A172 (cell line): Measurements from ENCODE around the gene CCL20. TPM values are rescaled to one million over a fixed set of nuclear protein-coding genes. Genes with fewer than 3 reads are reported as not detected.
"Not testable (repeated sequence)": the region's sequence is repeated elsewhere in the genome, so short reads cannot be mapped to it uniquely, and the experiment has no call there.

Experiments
- DNase-seq: peaks from one replicate; pipeline ENCODE4 v3.0.0-alpha.2; 2015; ENCODE audit warnings: low spot score
- total RNA-seq: library from RNA; depleted of rRNA; stranded (reverse); fragments of >200 nt; shearing (Covaris generic); gene quantifications from 2 replicates; pipeline ENCODE4 v1.2.3, GENCODE V29; 2014; rRNA removed

CCL20 gene, protein sequence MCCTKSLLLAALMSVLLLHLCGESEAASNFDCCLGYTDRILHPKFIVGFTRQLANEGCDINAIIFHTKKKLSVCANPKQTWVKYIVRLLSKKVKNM
- total RNA-seq: not detected in 2 replicates

DNA sequence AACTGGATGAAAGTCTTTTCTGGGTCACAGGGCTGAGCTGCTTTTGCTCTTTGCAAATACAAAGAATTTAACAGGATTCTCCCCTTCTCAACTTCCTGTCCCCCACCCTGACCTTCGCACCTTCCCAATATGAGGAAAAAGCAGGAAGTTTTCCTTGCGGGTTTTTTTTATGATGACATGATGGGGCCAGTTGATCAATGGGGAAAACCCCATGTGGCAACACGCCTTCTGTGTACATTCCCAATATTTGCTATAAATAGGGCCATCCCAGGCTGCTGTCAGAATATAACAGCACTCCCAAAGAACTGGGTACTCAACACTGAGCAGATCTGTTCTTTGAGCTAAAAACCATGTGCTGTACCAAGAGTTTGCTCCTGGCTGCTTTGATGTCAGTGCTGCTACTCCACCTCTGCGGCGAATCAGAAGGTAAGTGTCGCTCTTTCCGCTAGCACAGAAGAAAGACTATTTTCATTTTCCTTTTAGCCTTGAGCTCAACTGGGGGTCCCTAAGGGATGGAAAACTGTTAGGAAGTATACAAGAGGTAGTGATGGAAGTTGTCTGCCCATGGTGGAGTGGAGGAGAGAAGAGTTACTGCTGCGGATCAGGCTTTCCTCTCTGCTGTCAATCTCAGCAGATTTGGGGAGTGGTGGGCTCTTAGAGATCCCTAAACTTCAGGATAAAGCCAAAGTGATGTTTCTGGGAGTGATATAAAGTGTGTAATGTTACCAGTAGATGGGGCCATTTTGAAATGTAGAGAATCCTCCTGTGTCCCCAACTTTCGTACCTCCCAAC lies at the start of gene CCL20:
CCL20 (plus strand) TSS at position 281 of the 792 bp plus-strand sequence; CDS start at position 351, 70 bp downstream.
- no peak for DNase-seq

- no peak for DNase-seq
Observed at GRCh38 chr2:227765788-227766372, 47.8 kb upstream of the CCL20 start.

GRCh38 chr2:227766373-227766883 lies 47.2 kb upstream of the CCL20 start:
- DNase-seq: peak; percentile 72

DNA sequence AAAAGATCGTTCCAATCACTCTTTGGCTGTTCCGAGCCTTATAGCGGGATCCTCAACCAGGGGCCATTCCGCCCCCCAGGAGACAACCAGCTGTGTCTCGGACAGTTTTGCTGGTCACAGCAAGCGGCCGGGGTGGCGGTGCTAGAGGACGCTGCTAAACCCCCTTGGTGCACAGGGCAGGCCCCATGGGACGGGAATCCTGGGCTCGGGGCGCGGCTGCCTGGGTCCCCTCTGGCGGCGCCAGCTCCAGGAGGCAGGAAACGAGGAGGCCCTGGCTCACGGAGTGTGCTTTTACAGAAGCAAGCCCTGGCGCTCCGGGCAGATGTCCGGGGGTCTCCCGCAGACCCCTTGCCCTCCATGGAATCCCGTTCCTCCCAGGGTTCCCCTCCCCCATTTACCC lies 45.8 kb upstream of the CCL20 start:
- no peak for DNase-seq

DNA sequence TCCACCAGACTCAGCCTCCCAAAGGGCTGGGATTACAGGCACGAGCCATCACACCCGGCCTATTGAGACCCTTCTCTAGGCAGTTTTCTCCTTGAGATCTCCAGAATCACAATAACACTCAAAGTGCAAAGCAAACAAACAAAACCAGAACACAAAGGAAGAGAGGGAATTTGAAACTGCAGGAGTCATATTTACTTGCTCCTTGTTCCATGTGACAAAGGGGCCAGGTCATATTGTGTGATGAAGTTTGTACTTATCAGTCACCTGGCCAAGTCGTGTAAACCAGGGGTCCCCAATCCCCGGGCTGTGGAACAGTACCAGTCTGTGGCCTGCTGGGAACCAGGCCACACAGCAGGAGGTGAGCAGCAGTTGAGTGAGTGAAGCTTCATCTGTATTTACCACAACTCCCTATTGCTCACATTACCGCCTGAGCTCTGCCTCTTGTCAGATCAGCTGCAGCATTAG lies 41.4 kb upstream of the CCL20 start:
- DNase-seq: no peak

DNA sequence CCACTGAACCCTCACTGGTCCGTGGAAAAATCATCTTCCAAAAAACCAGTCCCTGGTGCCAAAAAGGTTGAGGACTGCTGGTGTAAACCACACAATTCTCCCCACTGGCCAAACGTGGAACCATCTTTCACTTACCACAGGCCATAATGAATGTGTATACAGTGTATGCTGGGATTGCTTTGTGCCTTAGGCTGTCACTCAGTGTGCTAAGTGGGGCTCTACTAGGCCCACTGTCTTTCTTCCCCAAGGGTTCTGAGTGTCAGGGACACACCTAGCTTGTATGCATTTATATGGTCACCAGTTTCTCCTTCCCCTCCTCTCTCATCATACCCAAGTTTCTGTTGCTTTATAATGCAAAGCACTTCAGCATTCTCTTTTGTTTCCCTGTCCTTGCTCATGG lies 40.7 kb upstream of the CCL20 start:
- no peak for DNase-seq

DNA sequence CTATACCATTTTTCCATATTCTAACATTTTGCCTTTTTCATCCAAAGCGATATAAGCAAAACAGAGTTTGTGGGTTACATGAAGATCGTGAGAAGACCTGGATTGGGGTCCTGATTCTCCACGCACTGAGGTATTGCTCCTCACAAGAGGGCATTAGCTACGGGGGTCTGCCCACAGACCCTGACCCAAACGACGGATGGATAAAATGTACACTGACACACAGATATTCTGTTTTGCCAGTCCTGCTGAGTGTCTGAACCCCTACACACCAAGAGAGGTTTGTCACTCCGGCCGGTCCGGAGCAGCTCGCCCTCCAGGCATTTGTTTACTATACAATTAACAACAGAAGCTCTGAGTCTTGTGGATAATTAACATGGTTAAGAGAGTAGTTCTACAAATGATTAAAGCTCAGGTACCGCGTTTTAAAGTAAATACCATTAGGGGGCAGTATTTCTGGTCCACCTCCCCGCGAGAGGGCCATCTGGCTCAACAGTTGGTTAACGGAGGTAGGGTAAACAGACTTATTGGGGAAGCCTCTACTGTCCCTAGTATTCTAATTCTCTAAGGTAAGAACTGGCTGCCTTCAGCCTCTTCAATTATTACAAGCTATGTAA lies 39.5 kb upstream of the CCL20 start:
- peak; percentile 13 for DNase-seq

DNA sequence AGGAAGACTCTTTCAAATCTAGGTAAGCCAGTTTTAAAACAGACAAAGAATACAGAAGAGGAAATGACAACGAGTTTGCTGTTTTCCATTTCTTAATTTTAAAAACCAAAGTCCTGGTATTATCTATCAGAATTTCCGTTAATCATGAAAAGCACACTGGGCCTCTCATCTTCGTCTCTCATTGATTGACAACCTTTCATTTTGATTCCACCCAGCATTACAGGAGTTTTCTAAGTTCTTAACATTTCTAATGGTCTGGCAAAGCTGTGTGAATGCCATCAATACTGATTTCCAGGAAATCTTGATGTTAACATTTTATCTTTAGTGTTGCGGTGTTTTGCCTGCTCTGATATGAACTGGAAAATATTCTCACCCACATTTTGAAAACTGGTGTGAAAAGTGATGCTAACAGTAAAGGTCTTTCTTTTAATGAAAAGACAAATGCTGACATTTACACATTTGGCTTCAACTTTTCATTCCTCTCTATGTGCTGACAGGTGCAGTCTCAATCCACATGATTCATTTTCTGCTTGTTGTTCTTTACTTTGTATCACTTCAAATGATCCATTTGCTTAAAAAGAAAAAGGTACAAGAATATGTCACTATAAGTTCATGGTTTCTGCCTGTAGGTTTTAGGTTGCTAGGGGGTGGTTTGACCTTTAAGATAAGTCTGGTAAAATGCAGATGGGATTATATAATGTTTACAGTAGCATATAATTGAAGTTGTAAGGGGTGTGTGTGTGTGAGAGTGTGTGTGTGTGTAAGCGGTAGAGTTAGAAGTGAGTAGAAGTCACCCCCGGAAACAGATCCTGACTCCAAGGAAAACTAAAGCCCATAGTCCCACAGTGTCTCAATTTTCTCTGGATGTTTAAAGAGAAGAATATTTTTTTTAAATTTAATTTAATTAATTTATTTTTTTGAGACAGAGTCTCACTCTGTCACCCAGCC lies 38.5 kb upstream of the CCL20 start:
- no peak for DNase-seq

DNA sequence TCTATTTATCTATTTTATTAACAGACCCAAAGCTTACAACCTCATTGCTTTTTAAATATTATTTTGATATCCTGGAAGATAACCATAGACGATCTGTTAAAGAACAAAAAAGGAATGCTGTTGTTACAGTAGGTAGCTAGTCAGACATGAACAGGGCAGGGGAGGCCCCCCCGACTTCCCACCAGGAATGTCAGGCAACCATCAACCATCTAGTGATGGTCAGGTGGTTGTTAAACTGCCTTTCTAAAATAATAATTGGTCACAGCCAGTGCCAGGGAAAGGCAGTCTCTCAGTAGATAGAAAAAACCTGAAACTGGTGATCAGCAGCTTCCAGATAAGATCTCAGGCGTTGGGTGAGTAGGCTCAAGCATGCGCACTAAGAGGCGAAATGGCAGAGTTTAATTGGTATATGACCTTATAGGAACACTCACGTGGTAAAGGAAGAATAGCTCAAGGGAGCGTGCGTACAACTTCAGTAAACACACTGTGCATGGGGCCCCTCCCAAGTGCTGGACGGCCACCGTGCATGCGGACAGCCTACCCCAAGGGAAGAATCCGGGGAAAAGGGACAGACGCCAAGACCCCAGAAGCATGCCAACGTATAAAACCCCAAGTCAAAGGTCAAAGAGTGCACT lies 32.5 kb upstream of the CCL20 start:
- DNase-seq: no peak

- DNase-seq: no peak
Observed at GRCh38 chr2:227781841-227782240, 31.8 kb upstream of the CCL20 start.

DNA sequence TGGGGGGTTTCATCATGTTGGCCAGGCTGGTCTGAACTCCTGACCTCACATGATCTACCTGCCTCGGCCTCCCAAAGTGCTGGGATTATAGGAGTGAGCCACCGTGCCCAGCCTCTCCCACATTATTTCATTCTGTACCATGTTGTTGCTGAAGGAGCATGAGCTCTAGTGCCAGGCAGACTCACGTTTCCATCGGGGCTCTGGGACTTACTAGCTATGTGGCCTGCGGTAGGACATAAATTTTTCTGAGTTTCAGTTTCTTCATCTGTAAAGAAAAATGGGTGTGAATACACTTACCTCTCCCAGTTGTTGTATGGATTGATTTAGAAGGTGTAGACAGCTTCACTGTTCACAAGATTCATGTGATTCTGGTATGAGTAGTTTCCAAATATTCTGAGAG lies 30.8 kb upstream of the CCL20 start:
- no peak for DNase-seq

DNA sequence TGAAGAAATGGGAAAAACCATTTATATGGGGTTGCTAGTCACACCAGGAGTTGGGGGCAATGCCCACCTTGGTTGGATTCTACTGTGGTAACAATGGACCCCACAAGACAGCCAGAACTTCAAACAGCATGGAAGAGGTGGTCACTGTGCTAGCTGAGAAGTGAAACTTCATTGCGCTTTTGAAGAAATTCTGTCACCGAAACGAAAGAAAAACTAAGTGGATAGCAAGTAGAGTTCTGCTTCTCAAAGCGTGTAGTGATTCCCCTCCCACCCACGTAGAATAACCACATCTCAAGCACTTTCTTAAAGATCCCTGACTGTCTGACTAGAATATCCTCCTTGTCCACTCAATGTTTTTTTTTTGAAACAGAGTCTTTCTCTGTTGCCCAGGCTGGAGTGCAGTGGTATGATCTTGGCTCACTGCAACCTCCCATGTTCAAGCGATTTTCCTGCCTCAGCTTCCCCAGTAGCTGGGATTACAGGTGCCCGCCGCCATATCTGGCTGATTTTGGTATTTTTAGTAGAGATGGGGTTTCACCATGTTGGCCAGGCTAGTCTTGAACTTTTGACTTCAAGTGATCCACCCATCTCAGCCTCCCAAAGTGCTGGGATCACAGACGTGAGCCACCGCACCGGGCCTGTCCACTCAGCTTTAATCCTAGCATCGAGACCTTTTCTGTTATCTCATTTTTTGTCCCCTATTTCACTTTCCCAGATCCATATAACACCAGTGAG lies 30.1 kb upstream of the CCL20 start:
- DNase-seq: no peak

DNA sequence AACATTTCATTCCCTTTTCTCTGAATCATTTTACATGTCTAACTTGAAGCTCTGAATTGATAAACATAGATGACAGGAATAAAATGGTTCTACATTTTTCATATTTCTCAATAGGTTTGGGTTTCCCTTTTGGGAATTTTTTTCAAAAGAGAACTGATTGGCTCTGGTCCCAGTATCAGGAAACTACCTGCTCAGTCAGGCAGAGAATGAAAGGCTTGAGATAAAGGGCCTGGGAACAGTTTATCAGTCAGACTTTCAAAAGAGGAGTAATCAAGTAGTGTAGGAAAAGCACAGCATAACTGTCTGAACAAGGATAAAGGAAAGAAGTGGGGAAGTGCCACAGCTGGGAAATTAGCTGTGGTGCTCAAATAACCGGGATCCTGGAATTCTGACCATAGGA lies 28.3 kb upstream of the CCL20 start:
- DNase-seq: no peak

- DNase-seq: peak; percentile 27
Observed at GRCh38 chr2:227788561-227789018, 25.1 kb upstream of the CCL20 start.

DNA sequence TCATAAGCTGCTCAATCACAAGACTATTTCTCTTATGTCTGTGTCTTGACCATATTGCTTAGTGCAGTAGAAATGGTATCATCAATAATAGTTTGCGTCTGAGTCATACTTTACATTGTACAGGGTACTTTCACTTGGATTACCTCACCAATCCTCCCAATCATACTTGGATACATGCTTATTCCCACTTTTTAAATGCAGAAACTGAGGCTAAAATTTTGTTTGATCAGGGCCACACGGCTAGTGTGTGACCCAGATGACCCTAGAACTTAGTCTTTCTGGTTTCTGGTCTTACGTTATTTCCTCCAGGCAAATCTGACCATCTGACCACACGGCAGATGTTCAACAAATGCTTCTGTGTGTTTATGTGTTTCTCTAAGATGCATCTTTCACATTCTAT lies 23.8 kb upstream of the CCL20 start:
- no peak for DNase-seq

- no peak for DNase-seq
Observed at GRCh38 chr2:227793148-227793712, 20.4 kb upstream of the CCL20 start.

DNA sequence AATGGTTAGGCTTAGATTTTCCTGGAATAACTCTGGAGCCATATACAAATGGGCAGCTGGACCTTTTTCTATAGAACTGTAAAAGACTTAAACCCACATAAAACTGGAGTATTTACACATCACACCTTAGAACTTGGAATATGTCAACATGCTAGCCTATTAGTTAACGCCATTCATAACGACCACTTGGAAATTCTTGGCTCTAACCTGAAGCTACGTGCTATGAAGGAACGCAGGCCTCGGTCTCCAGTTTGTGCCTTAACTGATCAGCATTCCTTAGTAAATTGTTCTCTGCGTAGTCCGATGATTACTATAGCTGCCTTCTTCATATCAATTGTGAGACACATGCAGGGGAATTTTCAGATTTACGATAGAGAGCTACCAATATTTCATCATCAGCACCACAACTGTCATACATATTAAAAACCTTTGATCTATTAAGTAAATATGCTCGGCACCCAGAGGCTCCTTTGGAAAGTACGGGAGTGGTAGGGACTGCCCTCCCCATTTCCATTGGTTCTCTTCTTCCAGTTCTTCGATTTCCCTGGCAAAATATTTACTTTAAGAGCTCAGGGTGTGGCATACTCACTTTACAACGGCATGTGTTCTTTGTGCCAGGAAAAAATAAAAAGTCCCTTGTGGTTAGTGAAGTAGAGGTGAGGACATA lies 17.5 kb upstream of the CCL20 start:
- DNase-seq: peak; percentile 58

DNA sequence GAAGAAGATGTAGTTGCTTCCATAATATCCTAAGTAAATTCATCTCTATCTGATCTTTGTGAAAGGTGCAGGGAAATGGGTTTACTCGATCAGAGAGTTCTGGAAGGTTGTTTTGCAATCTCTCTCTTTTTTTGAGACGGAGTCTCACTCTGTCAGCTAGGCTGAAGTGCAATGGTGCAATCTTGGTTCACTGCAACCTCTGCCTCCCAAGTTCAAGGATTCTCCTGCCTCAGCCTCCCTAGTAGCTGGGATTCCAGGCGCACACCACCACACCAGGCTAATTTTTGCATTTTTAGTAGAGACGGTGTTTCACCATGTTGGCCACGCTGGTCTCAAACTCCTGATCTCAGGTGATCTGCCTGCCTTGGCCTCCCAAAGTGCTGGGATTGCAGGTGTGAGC lies 16.9 kb upstream of the CCL20 start:
- not testable (repeated sequence) for DNase-seq

DNA sequence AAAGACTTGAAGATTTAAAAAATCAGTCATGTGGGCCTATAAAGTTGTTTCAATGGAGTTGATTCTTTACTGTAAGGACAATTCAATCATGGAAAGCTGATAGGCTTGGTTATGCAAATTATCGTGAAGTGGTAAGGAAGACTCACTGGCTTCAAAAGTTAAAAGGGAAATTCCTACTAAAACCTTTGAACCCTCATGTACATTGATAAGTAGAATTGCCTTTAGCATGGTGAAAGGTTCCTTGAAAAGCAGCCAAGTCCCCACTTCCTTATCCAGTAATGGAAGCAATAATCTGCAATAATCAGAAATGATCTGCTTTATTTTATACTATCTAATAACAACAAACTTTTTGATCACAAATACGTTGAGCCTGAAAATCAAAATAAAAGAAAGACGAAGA lies 14.4 kb upstream of the CCL20 start:
- DNase-seq: no peak
